Central memory CD4-positive, alpha-beta T cell (primary cell): ENCODE results near the gene CYTH1.
A peak's percentile ranks its signal among the peaks of the same experiment; 100 is the strongest.

ENCODE experiments used
- DNase-seq: peaks from one replicate; pipeline ENCODE4 v3.0.0; 2022

The CYTH1 gene

GRCh38 chr17:78715000-78715771 is 66.9 kb downstream of the CYTH1 start:
- no peak for DNase-seq

- DNase-seq = no peak
These were observed 67.5 kb downstream of the CYTH1 start for GRCh38 chr17:78714534-78714933.

- DNase-seq = no peak
These were observed 70.0 kb downstream of the CYTH1 start for GRCh38 chr17:78712043-78712442.

GRCh38 chr17:78710607-78711006 is 71.5 kb downstream of the CYTH1 start:
- DNase-seq = no peak

GRCh38 chr17:78709751-78710181 is 72.3 kb downstream of the CYTH1 start:
- no peak for DNase-seq

- DNase-seq = no peak
These were observed 72.9 kb downstream of the CYTH1 start for GRCh38 chr17:78709119-78709681.

- DNase-seq = peak; percentile 53
These were observed 73.5 kb downstream of the CYTH1 start for GRCh38 chr17:78708510-78708973.

GRCh38 chr17:78707923-78708322 is 74.2 kb downstream of the CYTH1 start:
- no peak for DNase-seq

- DNase-seq = no peak
These were observed 75.1 kb downstream of the CYTH1 start for GRCh38 chr17:78707016-78707415.

GRCh38 chr17:78706271-78706915 is 75.7 kb downstream of the CYTH1 start:
- no peak for DNase-seq

GRCh38 chr17:78705071-78705470 is 77.0 kb downstream of the CYTH1 start:
- no peak for DNase-seq

- DNase-seq = no peak
These were observed 77.5 kb downstream of the CYTH1 start for GRCh38 chr17:78704594-78704993.

GRCh38 chr17:78697554-78698343 is 84.3 kb downstream of the CYTH1 start:
- no peak for DNase-seq

- DNase-seq = no peak
These were observed 85.0 kb downstream of the CYTH1 start for GRCh38 chr17:78697122-78697521.

GRCh38 chr17:78696016-78696982 is 85.8 kb downstream of the CYTH1 start:
- no peak for DNase-seq

GRCh38 chr17:78694805-78695531 is 87.1 kb downstream of the CYTH1 start:
- DNase-seq = no peak

- no peak for DNase-seq
These were observed 88.6 kb downstream of the CYTH1 start for GRCh38 chr17:78693346-78694083.

- DNase-seq = no peak
These were observed 89.5 kb downstream of the CYTH1 start for GRCh38 chr17:78692460-78693010.

- no peak for DNase-seq
These were observed 93.0 kb downstream of the CYTH1 start for GRCh38 chr17:78689029-78689428.

GRCh38 chr17:78687944-78688343 is 94.1 kb downstream of the CYTH1 start:
- DNase-seq = no peak
